ENCODE results near the gene SLC2A3.
"Not testable (repeated sequence)": the region's sequence is repeated elsewhere in the genome, so short reads cannot be mapped to it uniquely, and the experiment has no call there.

SLC2A3 gene

GRCh38 chr12:7917392-7918267, 18.4 kb downstream of the SLC2A3 start:
- no peak for DNase-seq

DNA sequence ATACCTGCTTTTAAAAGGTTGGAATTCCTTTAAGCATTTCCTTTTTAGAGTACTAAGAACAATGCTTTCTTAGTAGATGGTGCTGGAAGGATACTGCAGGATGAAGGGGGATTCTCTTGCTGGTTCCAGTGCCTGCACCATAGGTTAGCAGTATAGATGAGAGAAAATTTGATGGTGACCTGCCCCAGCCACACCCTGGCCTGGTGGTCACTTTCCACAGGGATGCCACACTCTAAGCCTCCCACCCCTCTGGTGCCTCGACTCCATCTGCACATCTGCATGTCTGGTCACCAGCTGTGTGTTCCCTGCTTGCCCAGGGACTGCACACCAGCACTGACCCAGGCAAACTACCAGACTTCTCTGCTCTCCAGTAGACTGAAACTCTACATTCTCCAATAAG, 19.1 kb downstream of the SLC2A3 start:
- no peak for DNase-seq

DNA sequence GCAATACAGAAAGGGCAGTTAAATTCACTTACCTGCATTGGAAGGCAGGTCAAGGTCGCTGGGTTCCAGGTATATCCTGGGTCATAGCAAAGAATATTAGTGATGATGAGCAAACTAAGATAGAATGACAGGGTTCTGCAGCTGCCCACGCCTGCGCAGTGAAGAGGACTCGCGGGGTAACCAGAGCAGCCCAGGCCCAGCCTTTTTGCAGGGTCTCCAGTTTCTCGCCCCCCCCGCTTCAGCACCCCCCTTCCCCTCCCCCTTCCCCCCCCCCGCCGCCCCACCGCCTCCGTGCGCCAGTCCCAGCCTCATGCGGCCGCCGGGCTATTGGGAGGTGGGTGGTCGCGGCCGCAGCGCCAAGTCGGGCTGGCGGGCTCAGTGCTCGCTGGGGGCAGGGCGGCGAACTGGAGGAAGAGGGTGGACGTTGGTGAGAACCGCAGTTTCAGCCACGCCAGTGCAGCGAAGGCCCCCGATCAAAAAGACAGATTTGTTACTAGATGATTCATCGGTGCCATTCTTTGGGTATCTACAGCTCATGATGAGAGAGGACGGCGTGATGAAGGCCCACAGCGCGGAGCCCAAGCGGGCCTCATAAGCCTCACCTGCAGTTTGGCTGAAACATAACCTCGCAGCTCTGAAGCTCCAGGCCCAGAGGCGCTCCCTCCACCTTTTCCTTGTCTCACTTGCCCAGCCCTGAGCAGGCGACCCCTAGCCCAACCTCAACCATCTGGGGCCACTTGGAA, 20.2 kb downstream of the SLC2A3 start:
- DNase-seq: peak in 1 of 51 donors; percentile 3

- not testable (repeated sequence) for DNase-seq
Observed at GRCh38 chr12:7910106-7910505, 25.9 kb downstream of the SLC2A3 start.

DNA sequence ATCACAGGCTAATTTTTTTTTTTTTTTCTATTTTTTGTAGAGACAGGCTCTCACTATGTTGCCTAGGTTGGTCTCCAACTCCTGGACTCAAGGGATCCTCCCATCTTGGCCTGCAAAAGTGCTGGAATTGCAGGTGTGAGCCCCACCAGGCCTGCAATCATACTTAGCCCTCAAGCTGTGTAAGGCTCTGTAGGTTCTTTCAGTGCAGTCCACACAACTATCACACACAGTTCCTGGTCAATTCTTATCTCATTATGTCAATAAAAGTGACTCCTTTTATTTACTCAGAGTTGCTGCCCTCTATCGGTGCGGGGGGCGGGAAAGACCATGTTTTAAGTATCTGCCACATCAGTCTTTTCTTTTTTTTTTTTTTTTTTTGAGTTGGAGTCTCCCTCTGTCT, 29.0 kb downstream of the SLC2A3 start:
- DNase-seq: no peak

DNA sequence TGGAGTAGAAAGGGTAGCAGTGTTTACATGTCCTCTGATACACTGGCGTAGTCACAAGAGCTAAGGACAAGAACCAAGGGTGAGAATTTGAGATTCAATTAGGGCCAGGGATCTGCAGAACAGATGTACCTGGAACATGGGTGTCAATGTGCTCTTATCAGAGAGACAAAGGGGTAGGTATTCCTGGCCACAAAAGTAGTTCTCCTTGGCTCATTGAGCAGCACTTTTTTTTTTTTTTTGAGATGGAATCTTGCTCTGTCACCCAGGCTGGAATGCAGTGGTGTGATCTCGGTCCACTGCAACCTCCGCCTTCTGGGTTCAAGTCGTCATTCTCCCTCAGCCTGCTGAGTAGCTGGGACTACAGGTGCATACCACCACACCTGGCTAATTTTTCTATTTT, 29.7 kb downstream of the SLC2A3 start:
- DNase-seq: not testable (repeated sequence)

GRCh38 chr12:7905600-7906125, 30.3 kb downstream of the SLC2A3 start:
- not testable (repeated sequence) for DNase-seq

- no peak for DNase-seq
Observed at GRCh38 chr12:7905071-7905470, 30.9 kb downstream of the SLC2A3 start.

DNA sequence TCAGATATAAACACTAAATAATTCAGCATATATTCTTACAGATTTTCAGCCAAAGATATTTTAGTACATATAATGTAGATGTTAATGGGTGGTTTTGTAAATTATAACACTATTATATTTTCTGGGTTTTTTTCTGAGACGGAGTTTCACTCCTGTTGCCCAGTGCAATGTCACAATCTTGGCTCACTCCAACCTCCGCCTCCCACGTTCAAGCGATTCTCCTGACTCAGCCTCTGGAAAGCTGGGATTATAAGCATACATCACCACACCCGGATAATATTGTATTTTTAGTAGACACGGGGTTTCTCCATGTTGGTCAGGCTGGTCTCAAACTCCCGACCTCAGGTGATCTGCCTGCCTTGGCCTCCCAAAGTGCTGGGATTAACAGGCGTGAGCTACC, 33.6 kb downstream of the SLC2A3 start:
- not testable (repeated sequence) for DNase-seq

- DNase-seq: no peak
Observed at GRCh38 chr12:7899755-7900154, 36.2 kb downstream of the SLC2A3 start.

DNA sequence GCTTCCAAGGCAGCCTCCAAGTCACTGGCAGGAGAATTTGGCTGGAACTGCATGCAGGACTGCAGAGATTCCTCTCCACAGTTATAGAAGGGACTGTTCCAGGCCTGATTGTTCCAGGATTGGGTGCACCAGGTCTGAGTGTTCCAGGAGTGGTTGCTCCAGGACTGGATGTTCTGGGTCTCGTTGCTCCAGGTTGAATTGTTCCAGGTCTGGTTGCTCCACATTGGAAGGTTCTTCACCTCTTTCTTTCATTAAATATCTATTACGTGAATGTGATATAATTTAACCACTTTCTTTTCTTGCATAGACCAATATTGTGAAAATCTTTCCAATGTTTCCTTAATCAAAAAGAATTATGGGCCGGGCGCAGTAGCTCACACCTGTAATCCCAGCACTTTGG, 39.3 kb downstream of the SLC2A3 start:
- not testable (repeated sequence) for DNase-seq

DNA sequence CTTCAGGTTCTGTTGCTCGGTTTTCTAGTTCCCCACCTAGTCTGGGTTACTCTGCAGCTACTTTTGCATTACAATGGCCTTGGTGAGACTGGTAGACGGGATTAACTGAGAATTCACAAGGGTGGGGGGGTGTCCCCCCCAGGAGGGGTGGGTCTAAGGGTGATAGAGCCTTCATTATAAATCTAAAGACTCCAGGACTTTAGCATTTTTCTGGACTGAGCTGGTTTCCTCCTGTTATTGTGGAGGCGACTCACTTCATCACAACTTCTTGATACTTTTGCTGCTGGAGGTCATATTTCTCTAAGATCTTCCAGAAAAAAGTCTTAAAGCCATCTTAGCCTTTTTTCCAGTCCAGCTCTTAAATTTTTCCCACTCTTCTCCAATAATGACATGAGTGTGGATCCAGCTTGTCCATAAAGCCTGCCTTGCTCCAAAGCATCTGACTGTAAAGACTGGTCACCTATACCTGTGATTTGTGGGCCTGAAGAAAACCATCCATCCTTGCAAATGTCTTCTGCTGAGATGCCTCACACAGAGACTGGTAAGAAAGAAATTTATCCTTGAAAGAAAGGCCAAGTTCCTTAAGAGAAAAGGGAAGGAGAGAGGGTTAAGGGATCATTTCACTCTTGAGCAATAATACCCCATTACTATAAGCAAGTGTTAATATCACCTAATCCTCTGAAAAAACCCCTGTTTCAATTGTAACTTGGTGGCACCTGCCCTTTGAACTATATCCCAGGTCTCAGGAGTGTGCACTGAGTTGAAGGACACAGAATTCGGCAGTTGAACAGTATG, 43.6 kb downstream of the SLC2A3 start:
- DNase-seq: no peak

GRCh38 chr12:7884689-7885088, 51.3 kb downstream of the SLC2A3 start:
- no peak for DNase-seq

DNA sequence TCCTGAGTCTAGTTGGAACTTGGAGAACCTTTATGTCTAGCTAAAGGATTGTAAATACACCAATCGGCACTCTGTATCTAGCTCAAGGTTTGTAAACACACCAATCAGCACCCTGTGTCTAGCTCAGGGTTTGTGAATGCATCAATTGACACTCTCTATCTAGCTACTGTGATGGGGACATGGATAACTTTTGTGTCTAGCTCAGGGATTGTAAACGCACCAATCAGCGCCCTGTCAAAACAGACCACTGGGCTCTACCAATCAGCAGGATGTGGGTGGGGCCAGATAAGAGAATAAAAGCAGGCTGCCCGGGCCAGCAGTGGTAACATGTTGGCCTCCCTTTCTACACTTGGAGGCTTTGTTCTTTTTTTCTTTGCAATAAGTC, 54.3 kb downstream of the SLC2A3 start:
- DNase-seq: not testable (repeated sequence)

DNA sequence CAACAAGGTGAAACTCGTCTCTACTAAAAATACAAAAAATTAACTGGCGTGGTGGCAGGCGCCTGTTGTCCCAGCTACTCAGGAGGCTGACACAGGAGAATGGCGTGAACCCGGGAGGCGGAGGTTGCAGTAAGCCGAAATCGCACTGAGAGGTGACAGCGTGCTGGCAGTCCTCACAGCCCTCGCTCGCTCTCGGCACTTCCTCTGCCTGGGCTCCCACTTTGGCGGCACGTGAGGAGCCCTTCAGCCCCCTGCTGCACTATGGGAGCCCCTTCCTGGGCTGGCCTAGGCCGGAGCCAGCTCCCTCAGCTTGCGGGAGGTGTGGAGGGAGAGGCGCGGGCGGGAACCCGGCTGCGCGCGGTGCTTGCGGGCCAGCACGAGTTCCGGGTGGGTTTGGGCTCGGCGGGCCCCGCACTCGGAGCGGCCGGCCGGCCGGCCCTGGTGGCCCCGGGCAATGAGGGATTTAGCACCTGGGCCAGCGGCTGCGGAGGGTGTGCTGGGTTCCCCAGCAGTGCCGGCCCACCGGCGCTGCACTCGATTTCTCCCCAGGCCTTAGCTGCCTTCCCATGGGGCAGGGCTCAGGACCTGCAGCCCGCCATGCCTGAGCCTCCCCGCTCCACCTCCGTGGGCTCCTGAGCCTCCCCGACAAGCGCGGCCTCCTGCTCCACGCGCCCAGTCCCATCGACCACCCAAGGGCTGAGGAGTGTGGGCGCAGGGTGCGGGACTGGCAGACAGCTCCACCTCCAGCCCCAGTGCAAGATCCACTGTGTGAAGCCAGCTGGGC, 54.8 kb downstream of the SLC2A3 start:
- not testable (repeated sequence) for DNase-seq

GRCh38 chr12:7879246-7879645, 56.7 kb downstream of the SLC2A3 start:
- DNase-seq: no peak

GRCh38 chr12:7877420-7877819, 58.6 kb downstream of the SLC2A3 start:
- no peak for DNase-seq

- DNase-seq: no peak
Observed at GRCh38 chr12:7872566-7873319, 63.2 kb downstream of the SLC2A3 start, which contains the start of gene SLC2A14. Gene SLC2A14 (minus strand): TSS chr12:7872915. CDS start chr12:7869880, 3,035 bp downstream.

DNA sequence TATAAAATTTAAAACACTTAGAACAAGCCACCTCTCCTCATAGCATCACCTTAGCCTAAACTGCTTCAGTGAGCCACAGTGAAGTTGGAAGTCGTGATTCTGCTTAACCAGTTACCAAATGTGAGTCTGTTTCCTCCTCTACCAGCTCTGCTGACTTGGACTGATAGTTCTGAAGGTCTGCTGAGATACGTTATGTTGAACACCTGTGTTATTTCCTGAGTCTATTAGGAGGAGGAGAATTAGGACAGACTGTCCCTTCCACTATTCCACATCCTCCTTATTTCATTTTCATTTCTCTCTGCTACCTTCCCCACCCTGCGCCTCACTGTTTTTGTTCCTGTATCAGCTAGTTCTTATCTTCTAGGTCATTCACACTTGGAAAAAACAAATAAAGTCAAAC, 65.7 kb downstream of the SLC2A3 start:
- no peak for DNase-seq

Data from hypothalamus (tissue), 51 donors.